HepG2 (cell line): ENCODE results near the gene MYPN.

Source experiments
- NBN ChIP-seq: fragments of 450-650 bp; conservative IDR thresholded peaks from 2 replicates; pipeline ENCODE4 v1.6.1; 2017
- POLR2AphosphoS5 ChIP-seq: IDR thresholded peaks from 2 replicates; pipeline ENCODE4 v1.6.1; 2012; ENCODE audit warnings: low read depth, low read length
- RFX5 ChIP-seq: IDR thresholded peaks from 2 replicates; pipeline ENCODE4 v1.6.1; 2011; ENCODE audit warnings: low read depth, low read length, improper control_type of control experiment
- SMAD9 ChIP-seq: sonication (generic); formaldehyde crosslinking; IDR thresholded peaks from 2 replicates; pipeline ENCODE4 v1.5.1; 2020; ENCODE audit warnings: mild to moderate bottlenecking, missing genetic modification reagents
- ZNF3 ChIP-seq: IDR thresholded peaks from 2 replicates; pipeline ENCODE4 v1.7.0; 2017; ENCODE audit warnings: inconsistent platforms
- ZNF510 ChIP-seq: sonication (generic); formaldehyde crosslinking; IDR thresholded peaks from 2 replicates; pipeline ENCODE4 v1.4.0; 2020; ENCODE audit warnings: low read depth, mild to moderate bottlenecking, missing genetic modification reagents
- ZNF557 ChIP-seq: sonication (generic); formaldehyde crosslinking; IDR thresholded peaks from 2 replicates; pipeline ENCODE4 v1.4.0; 2020; ENCODE audit warnings: missing genetic modification reagents
- ZSCAN12 ChIP-seq: sonication (generic); formaldehyde crosslinking; IDR thresholded peaks from 2 replicates; pipeline ENCODE4 v1.9.0; 2021; ENCODE audit warnings: mild to moderate bottlenecking, missing genetic modification reagents
- TF ChIP-seq, protein P1 (sequence below): sonication (generic); formaldehyde crosslinking; IDR thresholded peaks from 2 replicates; pipeline ENCODE4 v1.5.0; 2020; ENCODE audit warnings: mild to moderate bottlenecking, missing genetic modification reagents, moderate library complexity

DNA sequence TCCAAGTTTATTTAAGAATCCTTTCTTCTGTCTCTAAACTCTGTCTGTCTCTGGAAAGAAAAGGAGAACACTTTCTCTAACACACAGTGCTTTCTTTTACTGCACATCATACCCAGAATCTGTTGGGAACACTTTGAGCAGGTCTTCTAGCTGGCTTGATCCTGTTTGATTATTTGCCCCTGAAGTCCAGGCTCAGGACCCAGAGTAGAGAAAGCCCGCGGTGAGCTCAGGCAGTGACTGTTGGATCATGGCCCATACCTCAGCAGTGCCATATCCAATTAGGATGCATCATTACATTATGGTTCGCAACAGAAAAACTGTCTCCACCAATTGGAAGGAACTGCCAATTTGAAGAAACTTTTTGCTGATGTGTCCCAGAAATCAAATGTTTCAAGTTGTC, 71.2 kb downstream of the MYPN start:
- TF ChIP-seq POLR2AphosphoS5: no peak
- TF ChIP-seq ZSCAN12 (CRISPR knock-in tag): no peak
- no peak for TF ChIP-seq SMAD9 (CRISPR knock-in tag)
- no peak for TF ChIP-seq NBN
- no peak for TF ChIP-seq ZNF3
- TF ChIP-seq RFX5: no peak
- no peak for TF ChIP-seq ZNF557 (CRISPR knock-in tag)
- TF ChIP-seq ZNF510 (CRISPR knock-in tag): no peak
- TF ChIP-seq, protein P1, sequence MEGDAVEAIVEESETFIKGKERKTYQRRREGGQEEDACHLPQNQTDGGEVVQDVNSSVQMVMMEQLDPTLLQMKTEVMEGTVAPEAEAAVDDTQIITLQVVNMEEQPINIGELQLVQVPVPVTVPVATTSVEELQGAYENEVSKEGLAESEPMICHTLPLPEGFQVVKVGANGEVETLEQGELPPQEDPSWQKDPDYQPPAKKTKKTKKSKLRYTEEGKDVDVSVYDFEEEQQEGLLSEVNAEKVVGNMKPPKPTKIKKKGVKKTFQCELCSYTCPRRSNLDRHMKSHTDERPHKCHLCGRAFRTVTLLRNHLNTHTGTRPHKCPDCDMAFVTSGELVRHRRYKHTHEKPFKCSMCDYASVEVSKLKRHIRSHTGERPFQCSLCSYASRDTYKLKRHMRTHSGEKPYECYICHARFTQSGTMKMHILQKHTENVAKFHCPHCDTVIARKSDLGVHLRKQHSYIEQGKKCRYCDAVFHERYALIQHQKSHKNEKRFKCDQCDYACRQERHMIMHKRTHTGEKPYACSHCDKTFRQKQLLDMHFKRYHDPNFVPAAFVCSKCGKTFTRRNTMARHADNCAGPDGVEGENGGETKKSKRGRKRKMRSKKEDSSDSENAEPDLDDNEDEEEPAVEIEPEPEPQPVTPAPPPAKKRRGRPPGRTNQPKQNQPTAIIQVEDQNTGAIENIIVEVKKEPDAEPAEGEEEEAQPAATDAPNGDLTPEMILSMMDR (CRISPR knock-in tag): no peak
